Ovary (tissue), 3 donors: Measurements from ENCODE around the gene ERBB2.

Experiments used
- EP300 ChIP-seq: sonication (generic); formaldehyde crosslinking; IDR thresholded peaks from one replicate; pipeline ENCODE4 v1.6.1; 2017; ENCODE audit warnings: antibody characterized with exemption
- POLR2A ChIP-seq: fragments of 450-650 bp; IDR thresholded peaks from one replicate; pipeline ENCODE4 v1.6.1; 2017; ENCODE audit warnings: antibody characterized with exemption, mild to moderate bottlenecking, moderate library complexity
- TF ChIP-seq, protein P1 (sequence below), 3 donors: fragments of 450-650 bp in 2 of 3; fragments of 200-600 bp in 1 of 3; IDR thresholded peaks; one replicate each; pipeline versions ENCODE4 v1.5.1 to v1.8.0; 2016 to 2022; ENCODE audit warnings: antibody characterized with exemption in 3 of 3, mild to moderate bottlenecking in 1 of 3
- donor health status: DM: no; HTN: no; CAD: no.

DNA sequence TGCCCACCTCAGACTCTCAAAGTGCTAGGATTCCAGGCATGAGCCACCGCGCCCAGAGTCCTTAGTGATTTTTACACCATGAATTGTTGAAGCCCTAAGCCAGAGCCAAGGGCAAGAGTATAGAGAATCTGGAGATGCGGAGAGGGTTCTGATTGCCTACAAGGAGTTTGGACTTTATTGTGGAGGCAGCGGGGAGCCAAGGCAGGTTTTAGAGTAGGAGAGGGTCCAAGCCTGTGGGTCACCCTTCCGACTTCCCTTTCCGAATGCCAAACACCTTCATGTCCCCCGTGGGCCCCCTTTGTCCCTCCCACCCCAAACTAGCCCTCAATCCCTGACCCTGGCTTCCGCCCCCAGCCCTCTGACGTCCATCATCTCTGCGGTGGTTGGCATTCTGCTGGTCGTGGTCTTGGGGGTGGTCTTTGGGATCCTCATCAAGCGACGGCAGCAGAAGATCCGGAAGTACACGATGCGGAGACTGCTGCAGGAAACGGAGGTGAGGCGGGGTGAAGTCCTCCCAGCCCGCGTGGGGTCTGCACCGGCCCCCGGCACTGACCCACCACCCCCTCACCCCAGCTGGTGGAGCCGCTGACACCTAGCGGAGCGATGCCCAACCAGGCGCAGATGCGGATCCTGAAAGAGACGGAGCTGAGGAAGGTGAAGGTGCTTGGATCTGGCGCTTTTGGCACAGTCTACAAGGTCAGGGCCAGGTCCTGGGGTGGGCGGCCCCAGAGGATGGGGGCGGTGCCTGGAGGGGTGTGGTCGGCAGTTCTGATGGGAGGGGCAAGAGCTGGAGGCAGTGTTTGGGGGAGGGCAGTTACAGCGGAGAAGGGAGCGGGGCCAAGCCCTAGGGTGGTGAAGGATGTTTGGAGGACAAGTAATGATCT, 23.3 kb downstream of the ERBB2 start:
- TF ChIP-seq POLR2A = no peak
- TF ChIP-seq, protein P1, sequence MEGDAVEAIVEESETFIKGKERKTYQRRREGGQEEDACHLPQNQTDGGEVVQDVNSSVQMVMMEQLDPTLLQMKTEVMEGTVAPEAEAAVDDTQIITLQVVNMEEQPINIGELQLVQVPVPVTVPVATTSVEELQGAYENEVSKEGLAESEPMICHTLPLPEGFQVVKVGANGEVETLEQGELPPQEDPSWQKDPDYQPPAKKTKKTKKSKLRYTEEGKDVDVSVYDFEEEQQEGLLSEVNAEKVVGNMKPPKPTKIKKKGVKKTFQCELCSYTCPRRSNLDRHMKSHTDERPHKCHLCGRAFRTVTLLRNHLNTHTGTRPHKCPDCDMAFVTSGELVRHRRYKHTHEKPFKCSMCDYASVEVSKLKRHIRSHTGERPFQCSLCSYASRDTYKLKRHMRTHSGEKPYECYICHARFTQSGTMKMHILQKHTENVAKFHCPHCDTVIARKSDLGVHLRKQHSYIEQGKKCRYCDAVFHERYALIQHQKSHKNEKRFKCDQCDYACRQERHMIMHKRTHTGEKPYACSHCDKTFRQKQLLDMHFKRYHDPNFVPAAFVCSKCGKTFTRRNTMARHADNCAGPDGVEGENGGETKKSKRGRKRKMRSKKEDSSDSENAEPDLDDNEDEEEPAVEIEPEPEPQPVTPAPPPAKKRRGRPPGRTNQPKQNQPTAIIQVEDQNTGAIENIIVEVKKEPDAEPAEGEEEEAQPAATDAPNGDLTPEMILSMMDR (IDR thresholded peaks at IDR 0.05) = no peak
- TF ChIP-seq EP300 = no peak
